Keratinocyte (primary cell): ENCODE measurements around the gene HDGFL1. TPM values are rescaled to one million over a fixed set of nuclear protein-coding genes. Genes with fewer than 3 reads are reported as not detected.

Experiments used
- DNase-seq: peaks from one replicate; pipeline ENCODE4 v3.0.0-alpha.2; 2011; ENCODE audit warnings: low read depth, missing footprints, low spot score
- FAIRE-seq: peaks from 2 replicates; lab custom pipeline; 2011; peaks lifted over from hg19 to GRCh38; lab: Jason Lieb, UNC
- H2AFZ ChIP-seq: 2 replicates; pipeline ENCODE4 v1.6.0; 2012; ENCODE audit warnings: low read length, control low read depth, inconsistent platforms; ENCODE audit not compliant: control insufficient read depth
- H3K27ac ChIP-seq: 2 replicates; pipeline ENCODE4 v1.5.1; 2011; ENCODE audit warnings: low read length; ENCODE audit not compliant: control insufficient read depth, insufficient read depth
- H3K27me3 ChIP-seq: 3 replicates; pipeline ENCODE4 v1.6.0; 2011; ENCODE audit warnings: low read length; ENCODE audit not compliant: control insufficient read depth, insufficient read depth; ENCODE audit errors: extremely low read depth
- H3K36me3 ChIP-seq, 2 experiments: 2 replicates in 1 of 2; 3 replicates in 1 of 2; pipeline ENCODE4 v1.5.1; 2011; ENCODE audit warnings: low read length in 2 of 2, mild to moderate bottlenecking in 1 of 2; ENCODE audit not compliant: control insufficient read depth in 2 of 2, insufficient read depth in 2 of 2; ENCODE audit errors: extremely low read depth in 1 of 2
- H3K4me1 ChIP-seq: 3 replicates; pipeline ENCODE4 v1.5.1; 2011; ENCODE audit warnings: low read length; ENCODE audit not compliant: control insufficient read depth, insufficient read depth; ENCODE audit errors: extremely low read depth
- H3K4me2 ChIP-seq: 3 replicates; pipeline ENCODE4 v1.6.0; 2011; ENCODE audit warnings: low read depth, low read length; ENCODE audit not compliant: control insufficient read depth, insufficient read depth; ENCODE audit errors: extremely low read depth
- H3K4me3 ChIP-seq, 3 experiments: fragments of 200-600 bp in 1 of 3; sonication (generic) in 1 of 3; 2 replicates in 2 of 3; 3 replicates in 1 of 3; pipeline ENCODE4 v1.5.1; 2011 to 2016; ENCODE audit warnings: low read length in 3 of 3, mild to moderate bottlenecking in 3 of 3, control low read depth in 2 of 3, inconsistent platforms in 1 of 3, low read depth in 1 of 3, mixed read lengths in 1 of 3, mixed run types in 1 of 3, moderate library complexity in 1 of 3; ENCODE audit not compliant: control insufficient read depth in 2 of 3, insufficient read depth in 2 of 3; ENCODE audit errors: extremely low read depth in 1 of 3
- H3K79me2 ChIP-seq: 2 replicates; pipeline ENCODE4 v1.6.0; 2012; ENCODE audit warnings: low read length; ENCODE audit not compliant: control insufficient read depth, insufficient read depth
- H3K9ac ChIP-seq: 3 replicates; pipeline ENCODE4 v1.6.0; 2011; ENCODE audit warnings: low read length; ENCODE audit not compliant: control insufficient read depth, insufficient read depth; ENCODE audit errors: extremely low read depth
- H3K9me1 ChIP-seq: 3 replicates; pipeline ENCODE4 v1.6.0; 2011; ENCODE audit warnings: low read length; ENCODE audit not compliant: control insufficient read depth, insufficient read depth; ENCODE audit errors: extremely low read depth
- H3K9me3 ChIP-seq: 2 replicates; pipeline ENCODE4 v1.5.1; 2012; ENCODE audit warnings: low read depth, low read length; ENCODE audit not compliant: control insufficient read depth
- H4K20me1 ChIP-seq: 3 replicates; pipeline ENCODE4 v1.6.0; 2011; ENCODE audit warnings: low read length; ENCODE audit not compliant: control insufficient read depth, insufficient read depth; ENCODE audit errors: extremely low read depth
- CTCF ChIP-seq, 3 experiments: IDR thresholded peaks in 1 of 3; conservative IDR thresholded peaks in 1 of 3; optimal IDR thresholded peaks in 1 of 3; 2 replicates in 2 of 3; 3 replicates in 1 of 3; pipeline versions ENCODE3 to v1.5.1; 2011; ENCODE audit warnings: low read length in 3 of 3, mild to moderate bottlenecking in 3 of 3, moderate library complexity in 2 of 3, control low read depth in 1 of 3, inconsistent platforms in 1 of 3; ENCODE audit not compliant: insufficient read depth in 2 of 3; ENCODE audit errors: extremely low read depth in 1 of 3
- EZH2 ChIP-seq: IDR thresholded peaks from one replicate; pipeline ENCODE4 v1.6.1; 2012; ENCODE audit warnings: inconsistent platforms, mild to moderate bottlenecking, low read length, moderate library complexity
- dilution Hi-C: fragments of 300-500 bp; cut with MboI; formaldehyde crosslinking; loops from one replicate; pipeline ENCODE4 v1.7.0; 2020; ENCODE audit warnings: low sequenced_read_pairs; ENCODE audit not compliant: extremely low pct_ligation_motif_present
- polyA plus RNA-seq, 5 experiments: library from polyadenylated mRNA; depleted of rRNA in 3 of 5; stranded (reverse) in 3 of 5; stranded (forward) in 1 of 5; unstranded in 1 of 5; fragments of >200 nt; gene quantifications; 1 replicate in 1 of 5; 2 replicates in 3 of 5; 3 replicates in 1 of 5; pipeline versions ENCODE4 v1.2.1 to v1.2.3, GENCODE V29; 2011 to 2012; ENCODE audit warnings: missing spikeins in 2 of 5, low read depth in 1 of 5, low replicate concordance in 1 of 5

The HDGFL1 gene
- polyA plus RNA-seq, 1 donor (not counting 4 experiments of a cell fraction or from before 2014, with no cell fraction given), result not detected

GRCh38 chr6:22575190-22575589 is 5.8 kb downstream of the HDGFL1 start:
- Histone ChIP-seq H3K9me1 (no peaks in the 10 kb centered on the region), H3K36me3 (no peaks in the 10 kb centered on the region), H3K27me3 (no peaks in the 10 kb centered on the region), H3K4me2 (no peak overlapping the region), H3K9ac (no peak overlapping the region), H2AFZ (no peak overlapping the region), H3K4me1 (no peaks in the 10 kb centered on the region), H4K20me1 (no peaks in the 10 kb centered on the region), H3K9me3 (no peaks in the 10 kb centered on the region), H3K4me3 (no peak overlapping the region), H3K27ac (no peak overlapping the region), H3K79me2 (no peaks in the 10 kb centered on the region)
- dilution Hi-C loops, result no loop called here
- DNase-seq (no peak), FAIRE-seq (no peak)
- no peak for TF ChIP-seq CTCF (optimal IDR thresholded peaks at IDR 0.05 in 1 of 3, IDR thresholded peaks at IDR 0.05 in 1 of 3, conservative IDR thresholded peaks at IDR 0.05 in 1 of 3; ENCODE audit: extremely low read depth in 1 of 3, insufficient read depth in 2 of 3, low read length in 3 of 3)
- no peak for TF ChIP-seq EZH2

GRCh38 chr6:22579439-22579838 is 10.1 kb downstream of the HDGFL1 start:
- H3K9me3 ChIP-seq, result no peaks in the 10 kb centered on the region
- FAIRE-seq (no peak), DNase-seq (no peak)
- no peak overlapping the region for H3K9ac ChIP-seq
- no peaks in the 10 kb centered on the region for H3K36me3 ChIP-seq
- H3K27me3 ChIP-seq, result no peaks in the 10 kb centered on the region
- dilution Hi-C loops, result no loop called here
- no peak for TF ChIP-seq CTCF (optimal IDR thresholded peaks at IDR 0.05 in 1 of 3, IDR thresholded peaks at IDR 0.05 in 1 of 3, conservative IDR thresholded peaks at IDR 0.05 in 1 of 3; ENCODE audit: extremely low read depth in 1 of 3, insufficient read depth in 2 of 3, low read length in 3 of 3)
- TF ChIP-seq EZH2, result no peak
- no peak overlapping the region for H3K27ac ChIP-seq
- H3K79me2 ChIP-seq, result no peaks in the 10 kb centered on the region
- no peak overlapping the region for H3K4me3 ChIP-seq
- H3K4me1 ChIP-seq, result no peaks in the 10 kb centered on the region
- H4K20me1 ChIP-seq, result no peaks in the 10 kb centered on the region
- no peaks in the 10 kb centered on the region for H3K9me1 ChIP-seq
- H2AFZ ChIP-seq, result no peak overlapping the region
- no peak overlapping the region for H3K4me2 ChIP-seq
